ENCODE data around the gene PTAR1.

PTAR1 gene

DNA sequence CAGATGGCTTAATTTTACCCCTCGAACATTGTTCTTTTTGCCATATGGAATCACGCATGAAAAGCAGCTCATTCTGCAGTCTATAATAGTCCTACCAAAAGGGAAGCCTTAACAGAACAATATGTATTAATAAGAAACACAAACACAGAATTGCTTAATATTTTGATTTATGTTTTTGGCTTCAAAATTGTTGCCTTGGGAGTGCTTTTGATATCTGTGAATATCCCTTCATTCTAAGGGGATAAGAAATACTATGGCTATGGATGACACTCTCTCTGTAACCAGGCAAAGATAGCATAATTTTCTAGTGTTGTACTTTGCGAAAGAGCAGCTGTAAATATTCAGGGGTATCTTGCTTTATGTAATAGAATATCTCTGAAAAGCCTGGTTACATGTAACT is 34.5 kb upstream of the PTAR1 start:
- TF ChIP-seq, protein P1, sequence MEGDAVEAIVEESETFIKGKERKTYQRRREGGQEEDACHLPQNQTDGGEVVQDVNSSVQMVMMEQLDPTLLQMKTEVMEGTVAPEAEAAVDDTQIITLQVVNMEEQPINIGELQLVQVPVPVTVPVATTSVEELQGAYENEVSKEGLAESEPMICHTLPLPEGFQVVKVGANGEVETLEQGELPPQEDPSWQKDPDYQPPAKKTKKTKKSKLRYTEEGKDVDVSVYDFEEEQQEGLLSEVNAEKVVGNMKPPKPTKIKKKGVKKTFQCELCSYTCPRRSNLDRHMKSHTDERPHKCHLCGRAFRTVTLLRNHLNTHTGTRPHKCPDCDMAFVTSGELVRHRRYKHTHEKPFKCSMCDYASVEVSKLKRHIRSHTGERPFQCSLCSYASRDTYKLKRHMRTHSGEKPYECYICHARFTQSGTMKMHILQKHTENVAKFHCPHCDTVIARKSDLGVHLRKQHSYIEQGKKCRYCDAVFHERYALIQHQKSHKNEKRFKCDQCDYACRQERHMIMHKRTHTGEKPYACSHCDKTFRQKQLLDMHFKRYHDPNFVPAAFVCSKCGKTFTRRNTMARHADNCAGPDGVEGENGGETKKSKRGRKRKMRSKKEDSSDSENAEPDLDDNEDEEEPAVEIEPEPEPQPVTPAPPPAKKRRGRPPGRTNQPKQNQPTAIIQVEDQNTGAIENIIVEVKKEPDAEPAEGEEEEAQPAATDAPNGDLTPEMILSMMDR (IDR thresholded peaks at IDR 0.05), result no peak

DNA sequence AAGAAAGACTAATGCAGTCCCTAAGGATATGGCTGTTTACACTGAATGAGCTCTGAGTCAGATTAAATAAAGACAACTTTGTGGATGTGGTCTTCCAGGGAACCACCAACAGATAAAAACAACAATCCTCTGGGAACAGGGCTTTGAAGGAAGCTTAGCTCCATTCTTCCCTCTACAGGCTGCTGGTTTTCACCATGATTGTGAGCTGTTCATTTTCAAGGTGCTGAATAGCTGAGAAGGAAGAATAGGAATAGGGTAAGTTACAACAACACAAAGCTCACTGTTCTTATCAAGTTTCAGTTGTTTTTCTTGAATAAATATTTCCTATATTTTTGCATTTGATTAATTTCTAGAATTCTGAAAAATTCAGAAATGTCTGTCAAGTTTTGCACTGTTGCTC is 25.9 kb upstream of the PTAR1 start:
- TF ChIP-seq, protein P1 (IDR thresholded peaks at IDR 0.05), result no peak; the same call in 1 of the 2 replicates

DNA sequence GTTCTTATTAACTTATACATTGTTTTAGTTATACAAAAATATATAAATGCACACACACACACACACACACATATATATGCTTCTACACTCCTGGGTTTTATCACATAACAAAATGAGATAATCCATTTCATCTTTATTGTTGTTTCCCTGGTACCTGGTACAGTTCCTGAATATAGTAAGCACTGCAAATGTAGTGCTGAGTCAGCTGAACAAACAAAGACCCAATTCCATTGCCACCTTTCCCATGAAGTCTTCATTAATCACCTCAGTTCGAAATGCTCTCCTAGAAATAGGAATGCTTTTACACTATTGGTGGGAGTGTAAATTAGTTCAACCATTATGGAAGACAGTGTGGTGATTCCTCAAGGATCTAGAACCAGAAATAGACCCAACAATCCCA is 13.4 kb upstream of the PTAR1 start:
- TF ChIP-seq, protein P1 (IDR thresholded peaks at IDR 0.05), result no peak

DNA sequence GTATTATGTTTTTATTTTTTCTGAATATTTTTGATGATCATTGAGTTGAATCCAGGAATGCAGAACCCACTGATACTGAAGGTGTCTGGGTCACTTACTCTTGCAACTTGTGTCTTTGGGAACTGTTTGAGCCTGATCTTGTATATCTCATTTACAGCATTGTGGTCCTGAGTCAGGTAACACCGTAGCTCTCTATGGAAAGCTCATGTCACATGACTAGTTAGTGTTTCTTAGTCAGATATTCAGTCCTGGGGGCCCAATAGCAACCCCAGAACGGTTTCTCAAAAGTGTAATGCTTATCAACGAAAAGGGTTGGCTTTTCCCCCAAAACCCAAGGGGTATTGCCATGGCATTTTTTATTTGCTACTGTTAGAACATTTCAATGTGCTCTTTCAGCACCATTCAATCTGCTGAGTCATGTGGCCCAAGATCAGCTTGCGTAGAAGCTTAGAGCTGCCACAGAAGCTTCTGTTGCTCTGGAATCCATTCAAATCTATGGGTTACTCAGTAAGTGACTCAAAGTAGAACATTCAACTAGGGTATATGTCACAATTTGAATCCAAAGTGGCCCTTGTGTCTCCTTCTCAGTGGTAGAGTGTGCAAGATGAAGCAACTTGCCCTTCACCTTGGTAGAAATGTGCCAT is 12.1 kb upstream of the PTAR1 start:
- TF ChIP-seq, protein P1 (IDR thresholded peaks at IDR 0.05), result no peak

DNA sequence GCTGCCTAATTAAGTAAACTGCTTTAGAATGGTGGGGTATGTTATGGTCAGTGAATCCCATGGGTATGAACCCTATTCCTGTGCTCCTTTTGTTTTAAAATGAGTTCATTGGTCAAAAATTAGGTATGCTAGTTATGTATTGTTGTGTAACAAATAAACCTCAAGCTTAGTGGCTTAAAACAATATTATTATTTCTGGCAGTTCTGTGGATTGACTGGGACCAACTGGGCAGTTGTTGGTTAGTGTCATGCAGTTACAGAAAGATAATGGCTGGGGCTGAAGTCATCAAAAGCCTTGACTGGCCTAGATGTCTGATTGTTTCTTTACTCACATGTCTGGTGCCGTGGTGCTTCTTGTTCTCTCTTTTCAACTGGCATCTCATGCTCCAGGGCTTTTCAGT is 8.9 kb upstream of the PTAR1 start:
- TF ChIP-seq, protein P1 (IDR thresholded peaks at IDR 0.05), result no peak

DNA sequence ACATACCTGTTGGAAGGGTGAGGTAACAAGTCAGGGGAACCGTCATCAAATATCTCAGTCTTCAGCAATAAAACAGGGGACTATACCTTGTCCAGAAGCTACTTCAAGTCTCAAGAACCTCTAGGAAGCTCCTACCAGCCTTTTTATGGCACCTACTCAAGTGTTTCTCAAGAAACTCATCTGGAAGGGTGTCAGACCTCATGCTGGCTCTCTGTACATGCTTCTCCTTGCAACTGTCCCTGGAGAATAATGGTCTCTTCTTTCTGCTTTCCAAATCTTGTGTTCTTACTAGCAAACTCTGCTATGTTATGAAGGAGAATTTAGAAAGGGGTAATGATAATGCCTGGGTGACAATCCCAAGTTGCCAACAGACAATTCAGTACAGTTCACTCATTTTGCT is 8.3 kb upstream of the PTAR1 start:
- TF ChIP-seq, protein P1 (IDR thresholded peaks at IDR 0.05), result no peak

DNA sequence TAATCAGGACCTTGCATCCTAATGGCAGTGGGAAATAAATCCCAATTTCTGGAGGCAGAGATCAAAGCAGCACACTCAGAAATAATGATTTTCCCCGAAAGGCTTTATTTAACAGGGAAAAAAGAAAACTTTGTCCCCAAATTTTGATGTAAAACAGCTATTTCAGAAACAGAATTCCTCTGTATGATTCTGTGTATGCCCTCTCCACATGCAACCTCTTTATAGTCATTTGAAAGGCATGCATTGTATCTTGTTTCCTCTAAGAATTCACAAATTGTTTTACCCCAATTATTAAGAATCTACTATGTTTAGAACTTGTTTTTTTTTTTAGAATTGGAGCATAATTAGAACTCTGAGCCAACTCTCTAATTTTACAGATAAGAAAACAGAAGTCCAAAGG is 2.7 kb upstream of the PTAR1 start:
- TF ChIP-seq, protein P1 (IDR thresholded peaks at IDR 0.05), result no peak

DNA sequence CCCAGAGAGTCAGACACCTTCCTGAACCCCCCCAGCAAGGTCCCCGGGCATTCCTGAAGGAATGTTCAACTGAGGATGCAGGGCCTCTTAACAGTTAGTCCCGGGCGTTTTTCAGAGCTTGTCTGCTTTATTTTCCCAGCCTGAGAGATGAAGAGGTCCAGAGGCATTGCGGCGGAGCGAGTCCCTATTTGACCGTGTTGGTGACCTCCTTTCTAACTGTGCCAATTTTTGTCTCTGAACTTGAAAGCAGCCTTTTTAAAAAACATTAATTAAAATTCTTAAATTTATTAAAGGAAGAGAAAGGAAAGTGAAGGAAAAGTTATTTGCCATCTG is 433 bp upstream of the PTAR1 start:
- TF ChIP-seq, protein P1 (IDR thresholded peaks at IDR 0.05), result no peak
